Left lung (tissue), 10 donors: ENCODE data around the gene LPCAT3. TPM values are rescaled to one million over a fixed set of nuclear protein-coding genes. Genes with fewer than 3 reads are reported as not detected.
"Not testable (repeated sequence)": the region's sequence is repeated elsewhere in the genome, so short reads cannot be mapped to it uniquely, and the experiment has no call there.

Experiments
- ATAC-seq: fragments of 200-7000 bp; cut with Tn5 transposase; one replicate; pipeline ENCODE4 v1.9.1; 2020; ENCODE audit warnings: moderate library complexity
- DNase-seq, 4 donors: peaks; one replicate each; pipeline ENCODE4 v3.0.0-alpha.2; 2013 to 2020
- H3K27ac ChIP-seq, 2 donors: fragments of 200-600 bp; sonication (generic) in 1 of 2; one replicate each; pipeline versions ENCODE4 v1.5.0 to v1.8.0; 2020 to 2021
- H3K27me3 ChIP-seq, 2 donors: fragments of 200-600 bp; sonication (generic) in 1 of 2; one replicate each; pipeline versions ENCODE4 v1.5.0 to v1.8.0; 2020 to 2021
- H3K36me3 ChIP-seq, 2 donors: fragments of 200-600 bp; sonication (generic) in 1 of 2; one replicate each; pipeline versions ENCODE4 v1.5.0 to v1.8.0; 2020 to 2021
- H3K4me1 ChIP-seq, 2 donors: fragments of 200-600 bp; one replicate each; pipeline ENCODE4 v1.8.0; 2021
- H3K4me3 ChIP-seq, 2 donors: fragments of 200-600 bp; sonication (generic) in 1 of 2; one replicate each; pipeline versions ENCODE4 v1.5.0 to v1.8.0; 2020 to 2021; ENCODE audit warnings: mild to moderate bottlenecking in 1 of 2
- H3K9me3 ChIP-seq, 2 donors: fragments of 200-600 bp; sonication (generic) in 1 of 2; one replicate each; pipeline versions ENCODE4 v1.5.0 to v1.8.0; 2020 to 2021
- CTCF ChIP-seq, 2 donors: fragments of 200-600 bp; sonication (generic) in 1 of 2; IDR thresholded peaks; one replicate each; pipeline versions ENCODE4 v1.5.0 to v1.8.0; 2021; ENCODE audit warnings: antibody characterized with exemption in 2 of 2
- intact Hi-C, 2 donors: fragments of 100-400 bp; cut with DNase I; formaldehyde crosslinking; loops; one replicate each; pipeline versions ENCODE4 v1.11.2 to v1.14.2; 2022
- polyA plus RNA-seq, 6 donors: library from polyadenylated mRNA; unstranded; fragments of 120-200 nt; gene quantifications; one replicate each; pipeline ENCODE4 v1.2.1, GENCODE V29; 2013; ENCODE audit not compliant: insufficient read length in 6 of 6
- total RNA-seq, 2 donors: library from RNA; stranded (reverse); fragmentation: NEBNext Ultra II Directional; extraction: Animal tissue kit (Norgen Biotek cat#: 25700); gene quantifications; one replicate each; pipeline ENCODE4 v1.2.1, GENCODE V29; 2021
- donor health status: DM: no; HTN: yes; CAD: no.
- donor health status: DM: no; HTN: no; CAD: no.

Gene LPCAT3
- total and polyA plus RNA-seq, 8 donors: 54.7 to 108 (median 64.7) TPM

- ATAC-seq (no peak), DNase-seq (no peak)
- intact Hi-C loops: no loop called here
- Histone ChIP-seq H3K4me1 (peaks cover 15 to 65% of the 10 kb centered on the region in 2 donors), H3K27me3 (no peaks in the 10 kb centered on the region), H3K9me3 (no peaks in the 10 kb centered on the region), H3K4me3 (peak overlapping the region; percentile 90 to 95), H3K36me3 (peaks cover 0 to 20% of the 10 kb centered on the region in 2 donors), H3K27ac (no peak overlapping the region)
- no peak for TF ChIP-seq CTCF (IDR thresholded peaks at IDR 0.05)
Observed at GRCh38 chr12:7016958-7017571, 1.2 kb downstream of the LPCAT3 start.

GRCh38 chr12:7015555-7016370 is 2.5 kb downstream of the LPCAT3 start:
- ATAC-seq (no peak), DNase-seq (no peak)
- intact Hi-C loops: no loop called here
- Histone ChIP-seq H3K4me3 (peak overlapping the region in 1 of 2 donors; percentile 95), H3K27ac (no peak overlapping the region), H3K36me3 (peaks cover 0 to 24% of the 10 kb centered on the region in 2 donors), H3K9me3 (no peaks in the 10 kb centered on the region), H3K4me1 (peaks cover 15 to 65% of the 10 kb centered on the region in 2 donors), H3K27me3 (no peaks in the 10 kb centered on the region)
- TF ChIP-seq CTCF (IDR thresholded peaks at IDR 0.05): no peak

- Histone ChIP-seq H3K9me3 (no peaks in the 10 kb centered on the region), H3K27me3 (no peaks in the 10 kb centered on the region), H3K36me3 (peaks cover 0 to 27% of the 10 kb centered on the region in 2 donors), H3K27ac (no peak overlapping the region), H3K4me1 (peaks cover 15 to 73% of the 10 kb centered on the region in 2 donors), H3K4me3 (no peak overlapping the region)
- TF ChIP-seq CTCF (IDR thresholded peaks at IDR 0.05): no peak
- intact Hi-C loops: no loop called here
- DNase-seq (no peak), ATAC-seq (no peak)
Observed at GRCh38 chr12:7013101-7013500, 5.2 kb downstream of the LPCAT3 start.

- intact Hi-C loops: no loop called here
- Histone ChIP-seq H3K9me3 (no peaks in the 10 kb centered on the region), H3K36me3 (peaks cover 0 to 27% of the 10 kb centered on the region in 2 donors), H3K4me3 (no peak overlapping the region), H3K4me1 (peaks cover 12 to 75% of the 10 kb centered on the region in 2 donors), H3K27ac (no peak overlapping the region), H3K27me3 (no peaks in the 10 kb centered on the region)
- TF ChIP-seq CTCF (IDR thresholded peaks at IDR 0.05): no peak
- DNase-seq (no peak), ATAC-seq (no peak)
Observed at GRCh38 chr12:7012024-7012607, 6.2 kb downstream of the LPCAT3 start.

- H3K27ac ChIP-seq, intact Hi-C loops, ATAC-seq, H3K4me3 ChIP-seq, H3K9me3 ChIP-seq, DNase-seq, H3K27me3 ChIP-seq: not testable (repeated sequence)
- peaks cover 0 to 27% of the 10 kb centered on the region in 2 donors for H3K36me3 ChIP-seq
- H3K4me1 ChIP-seq: peaks cover 8 to 73% of the 10 kb centered on the region in 2 donors
Observed at GRCh38 chr12:7011398-7011797, 6.9 kb downstream of the LPCAT3 start.
